HG03520 (cell line): ENCODE results near the gene PLA2G2D.

Experiments used
- ATAC-seq: cut with Tn5 transposase; IDR thresholded peaks from one replicate; pipeline ENCODE4 v1.9.1; 2021; ENCODE audit warnings: mild to moderate bottlenecking, moderate library complexity; ENCODE audit not compliant: unreplicated experiment

PLA2G2D gene

DNA sequence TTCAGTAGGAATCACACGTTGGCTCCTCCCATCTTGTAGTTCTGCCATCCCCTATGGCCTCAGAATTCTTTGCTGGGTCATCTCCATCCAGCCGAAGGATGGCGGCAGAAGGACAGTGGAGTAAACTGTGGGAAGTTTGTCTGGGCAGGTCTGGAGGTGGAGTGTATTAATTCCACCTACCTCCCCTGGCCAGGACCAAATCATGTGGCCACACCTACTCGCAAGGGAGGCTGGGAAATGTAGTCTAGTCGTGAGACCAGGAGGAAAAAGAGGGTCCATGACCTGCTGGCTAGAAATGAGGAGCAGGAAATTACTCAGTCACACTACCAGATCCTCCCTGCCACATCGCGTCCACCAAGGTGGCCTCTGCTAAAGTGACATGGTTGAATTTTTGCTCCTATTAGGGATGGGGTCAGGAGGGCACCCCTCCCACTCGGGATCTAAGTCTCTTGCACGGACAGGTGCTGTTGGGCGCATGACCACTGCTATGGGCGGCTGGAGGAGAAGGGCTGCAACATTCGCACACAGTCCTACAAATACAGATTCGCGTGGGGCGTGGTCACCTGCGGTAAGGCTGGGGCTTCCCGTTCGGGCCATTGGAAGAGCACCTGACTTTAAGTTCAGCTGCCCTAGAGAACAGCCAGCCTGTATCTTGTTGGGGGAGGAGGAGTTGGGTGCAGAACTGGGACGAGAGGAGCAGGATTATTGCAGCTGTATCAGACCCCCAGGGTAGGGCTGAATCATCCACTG lies 29.8 kb downstream of the PLA2G2D start:
- ATAC-seq, result no peak

- no peak for ATAC-seq
Measured at GRCh38 chr1:20087668-20088067, 31.7 kb downstream of the PLA2G2D start.

DNA sequence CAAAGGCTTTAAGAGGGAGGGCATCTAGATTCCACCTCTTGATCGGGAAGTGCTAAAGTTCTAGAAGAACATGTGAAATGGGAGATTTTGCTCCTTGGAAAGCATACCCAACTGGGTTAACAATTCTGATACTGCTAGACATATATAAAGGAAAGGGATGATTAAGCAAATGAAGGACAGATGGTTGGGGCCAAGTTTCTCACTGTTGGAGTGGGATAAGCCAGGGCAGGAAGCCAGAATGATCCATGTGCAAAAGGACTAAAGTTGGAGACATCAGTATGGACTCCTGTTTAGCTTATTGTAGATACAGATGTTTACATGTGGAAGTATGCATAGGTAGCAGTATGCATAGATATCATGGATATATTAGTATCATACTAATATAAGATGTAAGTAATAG lies 32.5 kb downstream of the PLA2G2D start:
- ATAC-seq, result no peak

DNA sequence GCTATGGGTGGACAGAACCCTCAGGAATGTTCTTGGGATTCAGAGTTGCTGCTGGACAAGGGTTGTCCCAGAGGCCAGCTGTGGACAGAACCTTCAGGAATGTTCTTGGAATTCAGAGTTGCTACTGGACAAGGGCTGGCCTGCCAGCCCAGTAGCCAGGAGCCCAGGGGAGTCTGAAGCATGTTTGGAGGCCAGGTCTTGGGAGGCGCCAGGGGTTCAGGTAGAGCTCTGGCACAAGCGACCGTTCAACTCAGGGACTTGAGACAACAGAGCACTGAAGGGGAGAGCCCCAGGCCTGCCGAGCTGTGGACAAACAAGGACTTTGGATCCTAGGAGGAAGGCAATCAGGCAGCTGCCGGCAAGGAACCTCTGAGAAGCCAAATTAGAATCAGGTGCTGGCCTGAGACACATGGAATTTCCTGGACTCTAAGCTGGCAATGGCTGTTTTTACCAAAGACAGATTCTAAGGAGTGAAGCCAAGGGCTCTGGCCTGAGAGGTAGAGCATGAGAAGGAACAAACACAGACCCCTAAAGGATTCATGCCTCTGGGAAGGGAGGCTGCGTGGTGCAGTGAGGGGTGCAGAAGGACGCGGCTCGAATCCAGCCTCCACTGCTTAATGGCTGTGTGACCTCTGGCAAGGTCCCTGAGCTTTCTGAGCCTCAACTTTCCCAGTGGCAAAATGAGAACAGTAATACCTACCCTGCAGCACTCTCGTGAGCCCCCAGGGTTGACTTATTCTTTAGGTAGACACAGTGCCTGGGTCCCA lies 36.0 kb downstream of the PLA2G2D start:
- no peak for ATAC-seq

DNA sequence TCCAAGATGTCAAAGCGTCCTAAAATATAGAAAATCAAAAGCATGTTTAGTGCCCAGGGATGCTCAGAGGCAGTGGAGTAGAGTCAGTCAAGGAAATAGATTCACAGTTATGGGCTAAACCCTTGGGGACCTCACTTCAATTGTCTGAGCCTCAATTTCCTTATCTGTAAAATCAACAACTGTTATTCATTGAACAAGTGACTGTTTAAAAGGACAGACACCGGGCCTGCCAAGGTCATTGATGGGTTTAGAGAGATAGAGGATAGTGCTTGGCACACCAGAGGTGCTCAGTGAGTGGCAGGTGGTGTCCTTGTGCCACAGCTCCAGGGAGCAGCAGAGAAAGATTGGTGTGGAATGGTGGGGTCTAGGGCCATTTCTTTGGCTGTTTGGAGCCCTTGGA lies 36.6 kb downstream of the PLA2G2D start:
- no peak for ATAC-seq

- no peak for ATAC-seq
Measured at GRCh38 chr1:20081353-20081810, 38.0 kb downstream of the PLA2G2D start.

GRCh38 chr1:20080441-20081352 lies 38.6 kb downstream of the PLA2G2D start:
- no peak for ATAC-seq

- no peak for ATAC-seq
Measured at GRCh38 chr1:20079661-20080305, 39.6 kb downstream of the PLA2G2D start.

GRCh38 chr1:20078711-20079110 lies 40.6 kb downstream of the PLA2G2D start:
- no peak for ATAC-seq

DNA sequence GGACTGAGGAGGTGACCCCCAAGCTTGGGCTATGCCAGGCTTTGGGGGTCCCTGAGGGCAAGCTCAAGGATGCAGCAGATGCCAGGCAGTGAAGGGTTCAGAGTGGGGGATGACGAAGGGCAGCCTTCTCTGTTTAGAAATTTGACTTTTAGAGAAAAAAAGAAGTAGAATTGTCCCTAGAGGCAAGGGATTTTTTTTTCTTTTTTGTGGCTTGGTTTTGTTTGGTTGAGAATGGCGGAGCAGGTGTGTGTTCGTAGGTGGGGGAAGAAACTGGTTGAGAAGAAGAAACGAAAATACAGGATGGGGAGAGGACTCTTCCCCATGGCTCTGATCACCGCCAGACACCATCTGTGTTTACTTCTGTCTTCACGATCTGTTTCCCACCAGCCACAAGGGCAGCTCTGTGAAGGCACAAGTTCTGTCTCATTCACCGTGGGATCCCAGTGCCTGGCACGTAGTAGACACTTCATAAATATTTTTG lies 41.1 kb downstream of the PLA2G2D start:
- ATAC-seq, result no peak

- no peak for ATAC-seq
Measured at GRCh38 chr1:20076710-20077461, 42.5 kb downstream of the PLA2G2D start.

GRCh38 chr1:20076223-20076622 lies 43.1 kb downstream of the PLA2G2D start:
- no peak for ATAC-seq

- ATAC-seq, result no peak
Measured at GRCh38 chr1:20075345-20075744, 44.0 kb downstream of the PLA2G2D start.

DNA sequence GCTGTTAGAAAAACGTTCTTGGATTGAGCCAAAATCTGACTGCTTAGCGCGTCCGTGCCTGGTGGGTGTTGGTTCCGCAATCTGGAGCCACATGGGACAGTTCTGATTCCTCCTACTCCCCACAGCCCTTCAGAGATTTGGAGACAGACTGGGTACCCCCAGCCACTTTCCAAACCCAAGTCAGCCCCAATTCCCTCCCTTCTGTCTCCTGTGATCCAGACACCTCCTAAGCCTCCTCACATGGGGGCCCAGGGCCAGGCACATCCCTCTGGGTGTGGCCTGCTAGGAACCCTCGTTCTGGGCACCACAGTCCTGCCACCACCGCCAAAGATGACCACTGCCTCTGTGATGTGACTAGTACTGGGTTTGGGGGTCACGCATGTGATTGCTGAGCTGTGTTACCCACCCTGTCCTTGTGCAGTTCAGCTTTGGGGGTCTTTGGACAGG lies 44.6 kb downstream of the PLA2G2D start:
- no peak for ATAC-seq

DNA sequence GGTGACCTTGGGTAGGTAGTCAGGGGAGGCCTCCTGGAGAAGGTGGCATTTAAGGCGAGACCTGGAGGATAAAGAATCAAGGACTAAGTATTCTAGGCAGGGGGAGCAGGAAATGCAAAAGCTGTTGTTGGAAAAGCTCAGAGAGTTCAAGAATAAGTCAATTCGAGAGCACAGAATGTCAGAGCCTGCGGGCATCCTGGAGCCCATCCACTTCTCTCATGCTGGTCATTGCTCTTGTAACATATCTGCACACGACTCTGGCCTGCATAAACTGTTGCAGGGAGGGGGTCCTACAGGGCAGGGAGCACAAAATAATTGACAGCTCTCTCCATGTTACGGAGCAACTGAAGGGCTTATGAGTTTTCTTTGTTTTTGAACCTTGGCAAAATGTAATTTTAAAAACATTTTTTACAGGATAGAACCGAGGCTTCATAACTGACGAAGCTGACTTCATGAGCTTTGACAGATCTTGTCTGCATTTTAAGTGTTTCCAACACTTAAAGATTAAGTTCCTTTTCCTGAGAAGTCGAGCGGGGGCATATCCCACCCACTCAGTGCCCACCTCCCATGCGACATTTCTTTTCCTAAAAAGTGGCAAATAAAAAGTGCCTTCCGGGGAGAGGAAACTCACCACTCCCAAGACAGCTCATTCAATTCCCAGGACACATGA lies 45.1 kb downstream of the PLA2G2D start:
- no peak for ATAC-seq

- no peak for ATAC-seq
Measured at GRCh38 chr1:20073256-20073655, 46.1 kb downstream of the PLA2G2D start.

DNA sequence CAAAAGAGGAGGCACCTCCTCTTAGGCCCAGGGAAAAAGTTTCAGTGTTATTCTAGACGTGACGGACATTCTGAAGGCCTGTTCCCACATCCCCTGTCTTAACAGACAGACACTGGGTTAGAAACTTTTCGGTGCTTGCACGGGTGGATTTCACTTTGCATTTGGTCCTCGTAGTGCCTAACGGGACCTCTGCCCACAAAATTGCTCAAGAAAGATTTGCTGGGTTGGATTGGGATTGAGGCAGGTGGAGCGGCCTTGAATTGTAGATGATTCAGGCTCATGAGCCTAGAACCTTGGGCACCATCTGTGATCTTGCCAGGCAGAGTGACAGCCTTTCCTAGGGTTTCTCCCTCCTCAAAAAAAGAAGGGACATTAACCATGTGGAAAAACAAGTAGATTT lies 46.6 kb downstream of the PLA2G2D start:
- no peak for ATAC-seq

GRCh38 chr1:20071416-20071815 lies 47.9 kb downstream of the PLA2G2D start:
- no peak for ATAC-seq

DNA sequence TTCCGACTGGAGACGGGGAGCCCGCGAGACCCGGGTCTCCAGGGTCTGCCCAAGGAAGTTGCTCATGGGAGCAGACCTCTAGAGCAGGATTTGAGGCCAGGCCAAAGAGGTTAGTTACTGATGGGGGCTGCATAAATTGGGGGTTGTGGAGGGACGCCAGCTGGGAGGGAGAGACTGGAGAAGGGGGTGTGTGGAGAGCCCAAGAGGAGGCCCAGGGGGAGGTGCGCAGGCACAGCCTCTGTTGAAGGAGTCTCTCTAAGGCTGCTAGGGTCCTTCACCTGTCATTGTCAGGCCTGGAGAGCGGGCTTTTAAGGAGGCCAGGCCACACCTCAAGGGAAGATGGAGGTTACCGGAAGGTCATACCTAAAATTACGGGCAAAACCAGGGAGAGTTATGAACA lies 49.0 kb downstream of the PLA2G2D start:
- ATAC-seq, result no peak
